ENCODE measurements around the gene PRRT1B. TPM values are rescaled to one million over a fixed set of nuclear protein-coding genes. Genes with fewer than 3 reads are reported as not detected.
A peak's percentile ranks its signal among the peaks of the same experiment; 100 is the strongest.

Gene PRRT1B
- total and polyA plus RNA-seq, 9 of the 15 experiments (the other 6 are each of a cell fraction or from before 2014, with no cell fraction given): not detected

DNA sequence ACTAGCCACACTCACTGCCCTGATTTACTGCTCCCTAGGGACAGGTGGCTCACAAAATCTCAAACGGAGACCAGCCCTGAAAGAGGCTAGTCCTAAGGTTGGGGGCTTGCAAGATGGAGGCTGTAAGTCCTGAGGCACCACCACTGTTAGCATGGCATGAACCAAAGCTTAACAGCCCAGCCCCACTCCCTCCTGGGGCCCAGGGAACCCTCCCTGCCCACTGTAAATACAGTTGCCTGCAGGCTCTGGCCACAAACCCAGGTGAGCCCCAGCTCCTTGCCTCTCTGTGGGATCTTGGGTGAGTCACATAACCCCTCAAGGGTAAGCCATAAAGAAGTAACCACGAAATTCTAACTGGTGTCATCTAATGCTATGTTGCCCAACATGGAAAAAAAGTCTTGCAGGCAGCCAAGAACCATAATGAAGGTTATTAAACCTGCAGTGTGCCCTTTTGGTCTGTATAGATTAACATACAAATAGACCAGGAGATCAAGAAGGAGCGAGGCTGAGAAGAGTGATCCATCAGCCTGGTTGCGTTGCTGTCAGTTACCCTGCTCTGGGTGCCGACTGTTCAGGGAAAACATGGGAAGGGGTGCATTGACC is 44.3 kb upstream of the PRRT1B start:
- H3K9me3 ChIP-seq (replicated peaks; ENCODE audit: control insufficient read depth, insufficient read depth, low read depth, low read length): no peaks in the 10 kb centered on the region
- in situ Hi-C loops (cut with MboI) (no loop called here), intact Hi-C loops (cut with micrococcal nuclease) (loop anchor here (10.0 kb wide), 1 partner anchor 244 kb away; the partner anchor contains the start of gene RAPGEF1)
- 41% methylated on average over 5 of the region's 5 CpGs for WGBS (ENCODE audit: insufficient coverage, low coverage, missing lambda C conversion rate)
- H3K4me2 ChIP-seq (ENCODE audit: insufficient read depth, low read length): no peak overlapping the region
- FAIRE-seq (no peak), ATAC-seq (no peak), DNase-seq (ENCODE audit: extremely low read depth in 1 of 4, low spot score in 3 of 4) (peak in 1 of 4 experiments; percentile 15)
- H2AFZ ChIP-seq (ENCODE audit: low read depth, low read length): no peak overlapping the region
- H3K27me3 ChIP-seq (ENCODE audit: control insufficient read depth in 2 of 2, insufficient read depth in 2 of 2, low read length in 2 of 2): no peaks in the 10 kb centered on the region
- no peak overlapping the region for H3K27ac ChIP-seq (ENCODE audit: extremely low read depth, low read depth, low read length)
- no peak overlapping the region for H3K4me3 ChIP-seq
- H3K36me3 ChIP-seq (ENCODE audit: control insufficient read depth, insufficient read depth, low read length): peaks cover 42% of the 10 kb centered on the region; the same call in 2 of the 3 replicates
- TF ChIP-seq CEBPG (CRISPR knock-in tag; IDR thresholded peaks at IDR 0.05) (no peak), CEBPG (tag; conservative IDR thresholded peaks at IDR 0.05 in 1 of 2, IDR thresholded peaks at IDR 0.05 in 1 of 2) (peak in 1 of 2 experiments; percentile 13; a peak in 1 of 4 replicates), SRSF3 (IDR thresholded peaks at IDR 0.05; ENCODE audit: insufficient read depth, low read length) (no peak)
- H4K20me1 ChIP-seq (replicated peaks; ENCODE audit: control insufficient read depth, insufficient read depth, low read length): 0 out of 2 replicates have a peak, but pooled peaks cover 9% of the 10 kb centered on the region
- POLR2A ChIA-PET: interaction anchor here (0.9 to 2.4 kb wide), 5 partner anchors 10 to 27 kb away, joined by 3 to 12 read pairs (median 5); no protein-coding TSS in a partner anchor
- H3K9ac ChIP-seq (ENCODE audit: insufficient read depth in 1 of 2, low read depth in 2 of 2, low read length in 2 of 2): no peak overlapping the region
- peaks cover 4 to 25% of the 10 kb centered on the region in 2 experiments; a peak in 4 of 5 replicates for H3K4me1 ChIP-seq (replicated peaks in 1 of 2; ENCODE audit: control insufficient read depth in 2 of 2, insufficient read depth in 2 of 2, low read length in 2 of 2)
- no peaks in the 10 kb centered on the region for H3K9me1 ChIP-seq (ENCODE audit: control insufficient read depth, insufficient read depth, low read length)
- no TSS peak for BruUV-seq (replicated peaks)
- CTCF ChIA-PET (ENCODE audit: low intra/inter-chr PET ratio): no interaction called here
- peaks cover 10% of the 10 kb centered on the region for H3K79me2 ChIP-seq (ENCODE audit: control insufficient read depth, insufficient read depth, low read length)
